ENCODE measurements around the gene LASP1. TPM values are rescaled to one million over a fixed set of nuclear protein-coding genes. Genes with fewer than 3 reads are reported as not detected.

LASP1 gene
- polyA plus RNA-seq (72.5 to 117 TPM (median 88.1 TPM) in 3 replicates), polyA minus RNA-seq (134 to 233 TPM (median 138 TPM) in 3 replicates)
- polyA plus RNA-seq (2011; ENCODE audit: low read depth) = 60.3 TPM
- polyA plus RNA-seq (2011; cell fraction: cytosol; rRNA removed) = 84.7 and 110 TPM in 2 replicates
- polyA plus RNA-seq (2011; cell fraction: nucleus; rRNA removed) = 103 and 116 TPM in 2 replicates
- 51.4 and 174 TPM in 2 replicates for polyA plus RNA-seq (2012; ENCODE audit: low replicate concordance)
- 335 TPM for polyA minus RNA-seq (2011; cell fraction: cytosol; rRNA and poly(A)+ RNA removed)
- polyA minus RNA-seq (2011; cell fraction: nucleus; rRNA and poly(A)+ RNA removed) = 76.9 and 90.5 TPM in 2 replicates

- Histone ChIP-seq H4K20me1 (ENCODE audit: control insufficient read depth, extremely low read depth, insufficient read depth, low read length) (peaks cover 22% of the 10 kb centered on the region), H3K9me3 (ENCODE audit: control insufficient read depth, low read depth, low read length) (no peaks in the 10 kb centered on the region), H3K79me2 (ENCODE audit: control insufficient read depth, insufficient read depth, low read length) (peaks cover 47% of the 10 kb centered on the region), H3K9ac (ENCODE audit: control insufficient read depth, extremely low read depth, insufficient read depth, low read length) (peak within 1 kb of the TSS; percentile 88), H3K9me1 (ENCODE audit: control insufficient read depth, extremely low read depth, insufficient read depth, low read length) (peaks cover 2% of the 10 kb centered on the region), H3K4me2 (ENCODE audit: control insufficient read depth, extremely low read depth, insufficient read depth, low read depth, low read length) (peak within 1 kb of the TSS; percentile 99), H3K27ac (ENCODE audit: control insufficient read depth, insufficient read depth, low read length) (peak within 1 kb of the TSS; percentile 81), H3K36me3 (ENCODE audit: control insufficient read depth in 2 of 2, extremely low read depth in 1 of 2, insufficient read depth in 2 of 2, low read length in 2 of 2) (peaks cover 13 to 16% of the 10 kb centered on the region in 2 experiments), H3K4me3 (ENCODE audit: control insufficient read depth in 2 of 3, extremely low read depth in 1 of 3, insufficient read depth in 2 of 3, low read depth in 1 of 3, low read length in 3 of 3) (peak within 1 kb of the TSS; percentile 87 to 95 (median 87)), H3K27me3 (ENCODE audit: control insufficient read depth, extremely low read depth, insufficient read depth, low read length) (no peaks in the 10 kb centered on the region), H3K4me1 (ENCODE audit: control insufficient read depth, extremely low read depth, insufficient read depth, low read length) (peaks cover 50% of the 10 kb centered on the region), H2AFZ (ENCODE audit: control insufficient read depth, low read length) (peak within 1 kb of the TSS; percentile 74)
- FAIRE-seq = no peak
- no peak for DNase-seq (ENCODE audit: low read depth, low spot score)
- TF ChIP-seq EZH2 (IDR thresholded peaks at IDR 0.05; ENCODE audit: low read length) (no peak), CTCF (optimal IDR thresholded peaks at IDR 0.05 in 1 of 3, IDR thresholded peaks at IDR 0.05 in 1 of 3, conservative IDR thresholded peaks at IDR 0.05 in 1 of 3; ENCODE audit: extremely low read depth in 1 of 3, insufficient read depth in 2 of 3, low read length in 3 of 3) (no peak)
- dilution Hi-C loops (cut with MboI; ENCODE audit: extremely low pct_ligation_motif_present, low sequenced_read_pairs) = no loop called here
Measured at GRCh38 chr17:38869526-38870258, at the start of gene LASP1. Gene LASP1 (plus strand): TSS chr17:38870058. CDS start chr17:38870190, 132 bp downstream.

- H3K27me3 ChIP-seq (ENCODE audit: control insufficient read depth, extremely low read depth, insufficient read depth, low read length) = no peaks in the 10 kb centered on the region
- peak; percentile 64 for DNase-seq (ENCODE audit: low read depth, low spot score)
- peaks cover 0 to 9% of the 10 kb centered on the region in 2 experiments for H3K36me3 ChIP-seq (ENCODE audit: control insufficient read depth in 2 of 2, extremely low read depth in 1 of 2, insufficient read depth in 2 of 2, low read length in 2 of 2)
- dilution Hi-C loops (cut with MboI; ENCODE audit: extremely low pct_ligation_motif_present, low sequenced_read_pairs) = no loop called here
- H3K79me2 ChIP-seq (ENCODE audit: control insufficient read depth, insufficient read depth, low read length) = peaks cover 45% of the 10 kb centered on the region
- peak within 1 kb of the TSS; percentile 98 to 100 (median 99) for H3K4me3 ChIP-seq (ENCODE audit: control insufficient read depth in 2 of 3, extremely low read depth in 1 of 3, insufficient read depth in 2 of 3, low read depth in 1 of 3, low read length in 3 of 3)
- peaks cover 14% of the 10 kb centered on the region for H3K4me1 ChIP-seq (ENCODE audit: control insufficient read depth, extremely low read depth, insufficient read depth, low read length)
- peak within 1 kb of the TSS; percentile 99 for H3K27ac ChIP-seq (ENCODE audit: control insufficient read depth, insufficient read depth, low read length)
- TF ChIP-seq EZH2 (IDR thresholded peaks at IDR 0.05; ENCODE audit: low read length) (no peak), CTCF (optimal IDR thresholded peaks at IDR 0.05 in 1 of 3, IDR thresholded peaks at IDR 0.05 in 1 of 3, conservative IDR thresholded peaks at IDR 0.05 in 1 of 3; ENCODE audit: extremely low read depth in 1 of 3, insufficient read depth in 2 of 3, low read length in 3 of 3) (no peak)
- peak within 1 kb of the TSS; percentile 92 for H2AFZ ChIP-seq (ENCODE audit: control insufficient read depth, low read length)
- H3K9me3 ChIP-seq (ENCODE audit: control insufficient read depth, low read depth, low read length) = no peaks in the 10 kb centered on the region
- H4K20me1 ChIP-seq (ENCODE audit: control insufficient read depth, extremely low read depth, insufficient read depth, low read length) = no peaks in the 10 kb centered on the region
- peak within 1 kb of the TSS; percentile 96 for H3K9ac ChIP-seq (ENCODE audit: control insufficient read depth, extremely low read depth, insufficient read depth, low read length)
- FAIRE-seq = no peak
- no peaks in the 10 kb centered on the region for H3K9me1 ChIP-seq (ENCODE audit: control insufficient read depth, extremely low read depth, insufficient read depth, low read length)
- peak within 1 kb of the TSS; percentile 90 for H3K4me2 ChIP-seq (ENCODE audit: control insufficient read depth, extremely low read depth, insufficient read depth, low read depth, low read length)
Measured at GRCh38 chr17:38824899-38825761, 44.7 kb upstream of the LASP1 start, which contains the start of gene CWC25. Gene CWC25 (minus strand): TSS chr17:38825321. CDS start chr17:38825183, 138 bp downstream.

All from keratinocyte (primary cell).